HepG2 (cell line): ENCODE measurements around the gene YIF1B. TPM values are rescaled to one million over a fixed set of nuclear protein-coding genes. Genes with fewer than 3 reads are reported as not detected.

Experiments
- ATF2 ChIP-seq: sonication (generic); formaldehyde crosslinking; IDR thresholded peaks from 2 replicates; pipeline ENCODE4 v1.4.0; 2020; ENCODE audit warnings: missing genetic modification reagents
- EHMT2 ChIP-seq: fragments of 200-600 bp; sonication (generic); IDR thresholded peaks from 2 replicates; pipeline ENCODE4 v1.7.0; 2017; ENCODE audit warnings: antibody characterized with exemption, low read depth, low read length, borderline replicate concordance
- KIAA2018 ChIP-seq: sonication (generic); formaldehyde crosslinking; IDR thresholded peaks from 2 replicates; pipeline ENCODE4 v1.5.0; 2020; ENCODE audit warnings: mild to moderate bottlenecking, missing genetic modification reagents, borderline replicate concordance
- MAF1 ChIP-seq: sonication (generic); formaldehyde crosslinking; IDR thresholded peaks from 2 replicates; pipeline ENCODE4 v1.5.0; 2020; ENCODE audit warnings: missing genetic modification reagents, borderline replicate concordance
- ZMYM3 ChIP-seq: sonication (generic); formaldehyde crosslinking; IDR thresholded peaks from 2 replicates; pipeline ENCODE4 v1.5.1; 2020; ENCODE audit warnings: mild to moderate bottlenecking, missing genetic modification reagents
- ZNF224 ChIP-seq: sonication (generic); formaldehyde crosslinking; IDR thresholded peaks from 2 replicates; pipeline ENCODE4 v1.5.0; 2020; ENCODE audit warnings: mild to moderate bottlenecking, missing genetic modification reagents
- ZSCAN29 ChIP-seq: sonication (generic); formaldehyde crosslinking; conservative IDR thresholded peaks from 2 replicates; pipeline ENCODE4 v1.4.0; 2020; ENCODE audit warnings: mild to moderate bottlenecking, missing genetic modification reagents
- polyA plus RNA-seq, 8 experiments: library from polyadenylated mRNA; depleted of rRNA in 3 of 8; stranded (reverse) in 7 of 8; unstranded in 1 of 8; fragments of >200 nt; fragmentation: Illumina TruSeq in 4 of 8; extraction: Trizol in 4 of 8; gene quantifications; 2 replicates each; pipeline versions ENCODE4 v1.2.1 to v1.2.3, GENCODE V29; 2011 to 2016; ENCODE audit warnings: low read depth in 4 of 8, missing spikeins in 1 of 8, mixed read lengths in 1 of 8; ENCODE audit not compliant: insufficient read depth in 1 of 8
- total RNA-seq, 5 experiments: library from RNA; depleted of rRNA; stranded (reverse); fragments of >200 nt; fragmentation: Illumina TruSeq; extraction: Trizol; gene quantifications; 2 replicates each; pipeline ENCODE4 v1.2.3, GENCODE V29; 2016; ENCODE audit warnings: low read depth in 1 of 5
- TF ChIP-seq, protein P1 (sequence below): sonication (generic); formaldehyde crosslinking; IDR thresholded peaks from 2 replicates; pipeline ENCODE4 v1.8.1; 2022; ENCODE audit warnings: low read depth, mild to moderate bottlenecking, missing genetic modification reagents
- TF ChIP-seq, protein P2 (sequence below): sonication (generic); formaldehyde crosslinking; IDR thresholded peaks from 2 replicates; pipeline ENCODE4 v1.5.0; 2020; ENCODE audit warnings: missing genetic modification reagents
- TF ChIP-seq, protein P3 (sequence below): sonication (generic); formaldehyde crosslinking; IDR thresholded peaks from 2 replicates; pipeline ENCODE4 v1.8.0; 2022; ENCODE audit warnings: missing genetic modification reagents, low read depth, mild to moderate bottlenecking, borderline replicate concordance
- TF ChIP-seq, protein P4 (sequence below): IDR thresholded peaks from 2 replicates; pipeline ENCODE4 v1.6.1; 2016

The YIF1B gene
- total and polyA plus RNA-seq, 2 of the 13 experiments (the other 11 are each of a cell fraction or from before 2014, with no cell fraction given): 41.4 to 85.2 TPM

GRCh38 chr19:38315657-38316476, at the start of gene YIF1B (continued):
- TF ChIP-seq, protein P1, sequence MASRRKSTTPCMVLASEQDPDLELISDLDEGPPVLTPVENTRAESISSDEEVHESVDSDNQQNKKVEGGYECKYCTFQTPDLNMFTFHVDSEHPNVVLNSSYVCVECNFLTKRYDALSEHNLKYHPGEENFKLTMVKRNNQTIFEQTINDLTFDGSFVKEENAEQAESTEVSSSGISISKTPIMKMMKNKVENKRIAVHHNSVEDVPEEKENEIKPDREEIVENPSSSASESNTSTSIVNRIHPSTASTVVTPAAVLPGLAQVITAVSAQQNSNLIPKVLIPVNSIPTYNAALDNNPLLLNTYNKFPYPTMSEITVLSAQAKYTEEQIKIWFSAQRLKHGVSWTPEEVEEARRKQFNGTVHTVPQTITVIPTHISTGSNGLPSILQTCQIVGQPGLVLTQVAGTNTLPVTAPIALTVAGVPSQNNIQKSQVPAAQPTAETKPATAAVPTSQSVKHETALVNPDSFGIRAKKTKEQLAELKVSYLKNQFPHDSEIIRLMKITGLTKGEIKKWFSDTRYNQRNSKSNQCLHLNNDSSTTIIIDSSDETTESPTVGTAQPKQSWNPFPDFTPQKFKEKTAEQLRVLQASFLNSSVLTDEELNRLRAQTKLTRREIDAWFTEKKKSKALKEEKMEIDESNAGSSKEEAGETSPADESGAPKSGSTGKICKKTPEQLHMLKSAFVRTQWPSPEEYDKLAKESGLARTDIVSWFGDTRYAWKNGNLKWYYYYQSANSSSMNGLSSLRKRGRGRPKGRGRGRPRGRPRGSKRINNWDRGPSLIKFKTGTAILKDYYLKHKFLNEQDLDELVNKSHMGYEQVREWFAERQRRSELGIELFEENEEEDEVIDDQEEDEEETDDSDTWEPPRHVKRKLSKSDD: no peak; the same call in 1 of the 2 replicates
- TF ChIP-seq KIAA2018 (CRISPR knock-in tag) (no peak), MAF1 (CRISPR knock-in tag) (no peak), ZSCAN29 (CRISPR knock-in tag) (no peak), ZNF224 (no peak), ZMYM3 (CRISPR knock-in tag) (peak; percentile 65; the same call in 1 of the 2 replicates), ATF2 (0 out of 2 replicates have a peak, but pooled peaks have one; percentile 10), EHMT2 (no peak)
- TF ChIP-seq, protein P2, sequence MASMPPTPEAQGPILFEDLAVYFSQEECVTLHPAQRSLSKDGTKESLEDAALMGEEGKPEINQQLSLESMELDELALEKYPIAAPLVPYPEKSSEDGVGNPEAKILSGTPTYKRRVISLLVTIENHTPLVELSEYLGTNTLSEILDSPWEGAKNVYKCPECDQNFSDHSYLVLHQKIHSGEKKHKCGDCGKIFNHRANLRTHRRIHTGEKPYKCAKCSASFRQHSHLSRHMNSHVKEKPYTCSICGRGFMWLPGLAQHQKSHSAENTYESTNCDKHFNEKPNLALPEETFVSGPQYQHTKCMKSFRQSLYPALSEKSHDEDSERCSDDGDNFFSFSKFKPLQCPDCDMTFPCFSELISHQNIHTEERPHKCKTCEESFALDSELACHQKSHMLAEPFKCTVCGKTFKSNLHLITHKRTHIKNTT (CRISPR knock-in tag): no peak
- TF ChIP-seq, protein P3, sequence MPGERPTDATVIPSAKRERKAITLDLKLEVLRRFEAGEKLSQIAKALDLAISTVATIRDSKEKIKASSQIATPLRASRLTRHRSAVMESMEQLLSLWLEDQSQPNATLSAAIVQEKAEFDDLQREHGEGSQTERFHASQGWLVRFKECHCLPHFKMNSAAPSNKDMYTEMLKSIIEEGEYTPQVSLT (CRISPR knock-in tag): no peak
- TF ChIP-seq, protein P4, sequence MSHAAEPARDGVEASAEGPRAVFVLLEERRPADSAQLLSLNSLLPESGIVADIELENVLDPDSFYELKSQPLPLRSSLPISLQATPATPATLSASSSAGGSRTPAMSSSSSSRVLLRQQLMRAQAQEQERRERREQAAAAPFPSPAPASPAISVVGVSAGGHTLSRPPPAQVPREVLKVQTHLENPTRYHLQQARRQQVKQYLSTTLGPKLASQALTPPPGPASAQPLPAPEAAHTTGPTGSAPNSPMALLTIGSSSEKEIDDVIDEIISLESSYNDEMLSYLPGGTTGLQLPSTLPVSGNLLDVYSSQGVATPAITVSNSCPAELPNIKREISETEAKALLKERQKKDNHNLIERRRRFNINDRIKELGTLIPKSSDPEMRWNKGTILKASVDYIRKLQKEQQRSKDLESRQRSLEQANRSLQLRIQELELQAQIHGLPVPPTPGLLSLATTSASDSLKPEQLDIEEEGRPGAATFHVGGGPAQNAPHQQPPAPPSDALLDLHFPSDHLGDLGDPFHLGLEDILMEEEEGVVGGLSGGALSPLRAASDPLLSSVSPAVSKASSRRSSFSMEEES (CRISPR knock-in tag): no peak
